Upper lobe of left lung (tissue), 4 donors: Measurements from ENCODE around the gene SYN1.

Experiments
- CTCF ChIP-seq, 6 experiments: fragments of 450-650 bp in 4 of 6; fragments of 200-600 bp in 2 of 6; sonication (generic) in 2 of 6; IDR thresholded peaks; one replicate each; pipeline ENCODE4 v1.5.1; 2016 to 2019; ENCODE audit warnings: antibody characterized with exemption in 6 of 6
- POLR2A ChIP-seq, 4 donors: fragments of 450-650 bp; IDR thresholded peaks; one replicate each; pipeline ENCODE4 v1.5.1; 2016 to 2017; ENCODE audit warnings: antibody characterized with exemption in 4 of 4, mild to moderate bottlenecking in 2 of 4
- POLR2AphosphoS5 ChIP-seq, 2 donors: sonication (generic); formaldehyde crosslinking; IDR thresholded peaks; one replicate each; pipeline ENCODE4 v1.5.1; 2017; ENCODE audit warnings: antibody characterized with exemption in 2 of 2

DNA sequence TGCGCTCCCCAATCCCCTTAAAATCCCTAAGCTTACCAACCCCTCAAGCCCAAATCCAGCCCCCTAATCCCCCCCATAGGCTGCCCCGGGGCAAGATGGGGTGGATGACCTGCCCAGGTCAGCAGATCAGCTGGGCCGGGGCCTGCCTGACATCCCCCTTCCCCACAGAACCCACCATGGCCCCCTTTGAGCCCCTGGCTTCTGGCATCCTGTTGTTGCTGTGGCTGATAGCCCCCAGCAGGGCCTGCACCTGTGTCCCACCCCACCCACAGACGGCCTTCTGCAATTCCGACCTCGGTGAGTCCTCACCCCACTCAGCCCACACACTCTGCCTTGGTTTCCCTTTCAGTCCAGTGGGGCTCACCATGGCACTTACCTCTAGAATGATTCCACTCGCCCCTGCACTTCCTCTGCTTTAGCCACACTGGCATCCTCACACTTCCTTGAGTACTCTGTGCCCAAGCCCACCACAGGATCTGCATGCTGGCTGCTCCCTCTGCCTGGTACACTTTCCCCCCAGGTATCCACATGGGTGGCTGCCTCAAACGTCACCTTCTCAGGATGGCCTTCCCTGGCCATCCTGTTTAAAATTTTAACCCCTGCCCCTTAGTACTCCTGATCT, 36.3 kb downstream of the SYN1 start:
- TF ChIP-seq CTCF (IDR thresholded peaks at IDR 0.05) (no peak), POLR2A (IDR thresholded peaks at IDR 0.05) (no peak), POLR2AphosphoS5 (IDR thresholded peaks at IDR 0.05) (no peak)
